ENCODE measurements around the gene SLIT1. TPM values are rescaled to one million over a fixed set of nuclear protein-coding genes. Genes with fewer than 3 reads are reported as not detected.

Gene SLIT1
- total RNA-seq, 1 experiment from 2014 or later, result 0.41 TPM

- no peaks in the 10 kb centered on the region for H3K36me3 Mint-ChIP-seq (ENCODE audit: insufficient read depth, unreplicated experiment)
- no TSS peak for BruUV-seq (replicated peaks)
- Histone ChIP-seq H3K4me1 (no peaks in the 10 kb centered on the region), H3K36me3 (ENCODE audit: control insufficient read depth, insufficient read depth, low read length) (no peaks in the 10 kb centered on the region), H3K4me3 (ENCODE audit: low read depth, low read length) (no peak overlapping the region), H3K27me3 (replicated peaks; ENCODE audit: control insufficient read depth, insufficient read depth, low read length) (no peaks in the 10 kb centered on the region), H3K9me3 (no peaks in the 10 kb centered on the region)
- H3K27me3 Mint-ChIP-seq (ENCODE audit: insufficient read depth, unreplicated experiment), result peaks cover 31% of the 10 kb centered on the region
- intact Hi-C loops (cut with micrococcal nuclease; ENCODE audit: unreplicated experiment), result no loop called here
- no peak overlapping the region for H3K27ac Mint-ChIP-seq (ENCODE audit: unreplicated experiment)
- no peaks in the 10 kb centered on the region for H3K9me3 Mint-ChIP-seq (ENCODE audit: unreplicated experiment)
- ChIA-PET CTCF (no interaction called here), POLR2A (no interaction called here)
- no peak for TF ChIP-seq CTCF (IDR thresholded peaks at IDR 0.05; ENCODE audit: insufficient read depth in 1 of 2, low read depth in 1 of 2, low read length in 1 of 2, severe bottlenecking in 1 of 2, unreplicated experiment in 1 of 2)
- H3K4me3 Mint-ChIP-seq (ENCODE audit: unreplicated experiment), result no peak overlapping the region
- H3K4me1 Mint-ChIP-seq (ENCODE audit: low read depth, unreplicated experiment), result no peaks in the 10 kb centered on the region
- no peak for DNase-seq
Observed at GRCh38 chr10:97183314-97183713, 2.4 kb downstream of the SLIT1 start.

GRCh38 chr10:97182288-97182990, 3.3 kb downstream of the SLIT1 start:
- no peaks in the 10 kb centered on the region for H3K36me3 Mint-ChIP-seq (ENCODE audit: insufficient read depth, unreplicated experiment)
- H3K4me3 Mint-ChIP-seq (ENCODE audit: unreplicated experiment), result no peak overlapping the region
- Histone ChIP-seq H3K9me3 (no peaks in the 10 kb centered on the region), H3K27me3 (replicated peaks; ENCODE audit: control insufficient read depth, insufficient read depth, low read length) (no peaks in the 10 kb centered on the region), H3K36me3 (ENCODE audit: control insufficient read depth, insufficient read depth, low read length) (no peaks in the 10 kb centered on the region), H3K4me1 (no peaks in the 10 kb centered on the region), H3K4me3 (ENCODE audit: low read depth, low read length) (no peak overlapping the region)
- H3K27ac Mint-ChIP-seq (ENCODE audit: unreplicated experiment), result no peak overlapping the region
- DNase-seq, result no peak
- no peaks in the 10 kb centered on the region for H3K4me1 Mint-ChIP-seq (ENCODE audit: low read depth, unreplicated experiment)
- POLR2A ChIA-PET, result no interaction called here
- CTCF ChIA-PET, result interaction anchor here (0.6 kb wide), 1 partner anchor 16 kb away, joined by 3 read pairs; no protein-coding TSS in a partner anchor
- H3K27me3 Mint-ChIP-seq (ENCODE audit: insufficient read depth, unreplicated experiment), result peaks cover 31% of the 10 kb centered on the region
- H3K9me3 Mint-ChIP-seq (ENCODE audit: unreplicated experiment), result no peaks in the 10 kb centered on the region
- no peak for TF ChIP-seq CTCF (IDR thresholded peaks at IDR 0.05; ENCODE audit: insufficient read depth in 1 of 2, low read depth in 1 of 2, low read length in 1 of 2, severe bottlenecking in 1 of 2, unreplicated experiment in 1 of 2)
- intact Hi-C loops (cut with micrococcal nuclease; ENCODE audit: unreplicated experiment), result no loop called here
- BruUV-seq (replicated peaks), result no TSS peak

- Mint-ChIP-seq H3K27me3 (ENCODE audit: insufficient read depth, unreplicated experiment) (peaks cover 28% of the 10 kb centered on the region), H3K27ac (ENCODE audit: unreplicated experiment) (no peak overlapping the region), H3K36me3 (ENCODE audit: insufficient read depth, unreplicated experiment) (no peaks in the 10 kb centered on the region), H3K9me3 (ENCODE audit: unreplicated experiment) (no peaks in the 10 kb centered on the region), H3K4me3 (ENCODE audit: unreplicated experiment) (no peak overlapping the region), H3K4me1 (ENCODE audit: low read depth, unreplicated experiment) (no peaks in the 10 kb centered on the region)
- no TSS peak for BruUV-seq (replicated peaks)
- ChIA-PET CTCF (no interaction called here), POLR2A (no interaction called here)
- no peak for TF ChIP-seq CTCF (IDR thresholded peaks at IDR 0.05; ENCODE audit: insufficient read depth in 1 of 2, low read depth in 1 of 2, low read length in 1 of 2, severe bottlenecking in 1 of 2, unreplicated experiment in 1 of 2)
- Histone ChIP-seq H3K4me1 (no peaks in the 10 kb centered on the region), H3K4me3 (ENCODE audit: low read depth, low read length) (no peak overlapping the region), H3K36me3 (ENCODE audit: control insufficient read depth, insufficient read depth, low read length) (no peaks in the 10 kb centered on the region), H3K9me3 (no peaks in the 10 kb centered on the region), H3K27me3 (replicated peaks; ENCODE audit: control insufficient read depth, insufficient read depth, low read length) (no peaks in the 10 kb centered on the region; the same call in 1 of the 2 replicates)
- DNase-seq, result no peak
- intact Hi-C loops (cut with micrococcal nuclease; ENCODE audit: unreplicated experiment), result no loop called here
Observed at GRCh38 chr10:97180986-97181385, 4.8 kb downstream of the SLIT1 start.

All from Caco-2 (cell line).